HG03575 (cell line): ENCODE data around the gene DCTN3.
"Not testable (repeated sequence)": the region's sequence is repeated elsewhere in the genome, so short reads cannot be mapped to it uniquely, and the experiment has no call there.

Experiments used
- ATAC-seq: cut with Tn5 transposase; IDR thresholded peaks from one replicate; pipeline ENCODE4 v1.9.1; 2021; ENCODE audit not compliant: unreplicated experiment, insufficient number of reproducible peaks, low FRiP score; ENCODE audit errors: extremely low read depth

Gene DCTN3

GRCh38 chr9:34648673-34649072 lies 28.4 kb upstream of the DCTN3 start:
- ATAC-seq, result no peak

GRCh38 chr9:34647651-34648050 lies 27.4 kb upstream of the DCTN3 start:
- no peak for ATAC-seq

GRCh38 chr9:34647084-34647403 lies 26.7 kb upstream of the DCTN3 start:
- ATAC-seq, result no peak

GRCh38 chr9:34646211-34647083 lies 26.2 kb upstream of the DCTN3 start, which contains the start of gene GALT:
GALT (plus strand) TSS chr9:34646675; CDS start chr9:34646705, 30 bp downstream.
- no peak for ATAC-seq

GRCh38 chr9:34644766-34645314 lies 24.5 kb upstream of the DCTN3 start:
- no peak for ATAC-seq

- no peak for ATAC-seq
Observed at GRCh38 chr9:34642679-34643078, 22.4 kb upstream of the DCTN3 start.

GRCh38 chr9:34639322-34639721 lies 19.0 kb upstream of the DCTN3 start:
- ATAC-seq, result not testable (repeated sequence)

GRCh38 chr9:34638138-34638445 lies 17.8 kb upstream of the DCTN3 start:
- no peak for ATAC-seq

- ATAC-seq, result peak; percentile 56
Observed at GRCh38 chr9:34637356-34638137, 17.3 kb upstream of the DCTN3 start, which contains the start of gene SIGMAR1. SIGMAR1 (minus strand) TSS chr9:34637787; CDS start chr9:34637697, 90 bp downstream.

GRCh38 chr9:34636791-34637355 lies 16.6 kb upstream of the DCTN3 start:
- ATAC-seq, result no peak

GRCh38 chr9:34635556-34635955 lies 15.3 kb upstream of the DCTN3 start:
- no peak for ATAC-seq

GRCh38 chr9:34634551-34635248 lies 14.4 kb upstream of the DCTN3 start:
- no peak for ATAC-seq

GRCh38 chr9:34633851-34634550 lies 13.7 kb upstream of the DCTN3 start:
- ATAC-seq, result no peak

- ATAC-seq, result no peak
Observed at GRCh38 chr9:34633166-34633565, 12.9 kb upstream of the DCTN3 start.

- no peak for ATAC-seq
Observed at GRCh38 chr9:34630402-34631154, 10.3 kb upstream of the DCTN3 start.

- no peak for ATAC-seq
Observed at GRCh38 chr9:34629491-34629808, 9.2 kb upstream of the DCTN3 start.

- ATAC-seq, result no peak
Observed at GRCh38 chr9:34628656-34629490, 8.6 kb upstream of the DCTN3 start, which contains the start of gene ARID3C. ARID3C (minus strand) TSS chr9:34629066; CDS start chr9:34628014, 1,052 bp downstream.
